ENCODE measurements around the gene HMCES.

- TF ChIP-seq POLR2A (IDR thresholded peaks at IDR 0.05; ENCODE audit: low read length) (no peak), GATA1 (IDR thresholded peaks at IDR 0.05; ENCODE audit: low read depth, low read length) (no peak)
These were observed 41.6 kb downstream of the HMCES start for GRCh38 chr3:129320261-129320660.

All from erythroblast (primary cell).